Tibial artery (tissue), 4 donors: ENCODE measurements around the gene TGM3.

Experiments used
- DNase-seq, 2 donors: peaks; one replicate each; pipeline ENCODE4 v3.0.0-alpha.2; 2019
- H3K27ac ChIP-seq, 2 donors: fragments of 200-600 bp; sonication (generic) in 1 of 2; 1 replicate in 1 of 2; 2 replicates in 1 of 2; pipeline ENCODE4 v1.5.1; 2018 to 2019; ENCODE audit warnings: mild to moderate bottlenecking in 1 of 2
- H3K27me3 ChIP-seq, 2 donors: fragments of 200-600 bp; sonication (generic) in 1 of 2; one replicate each; pipeline versions ENCODE4 v1.5.1 to v1.6.0; 2016 to 2019
- H3K36me3 ChIP-seq, 3 donors: fragments of 200-600 bp; sonication (generic) in 2 of 3; one replicate each; pipeline ENCODE4 v1.5.1; 2016 to 2019; ENCODE audit warnings: mild to moderate bottlenecking in 2 of 3
- H3K4me1 ChIP-seq, 4 donors: fragments of 200-600 bp; sonication (generic) in 2 of 4; 1 replicate in 3 of 4; 2 replicates in 1 of 4; pipeline ENCODE4 v1.5.1; 2016 to 2019
- H3K4me3 ChIP-seq, 2 donors: fragments of 200-600 bp; sonication (generic) in 1 of 2; 1 replicate in 1 of 2; 2 replicates in 1 of 2; pipeline ENCODE4 v1.5.1; 2018 to 2019; ENCODE audit warnings: mild to moderate bottlenecking in 2 of 2
- H3K9me3 ChIP-seq, 3 donors: fragments of 200-600 bp; sonication (generic) in 1 of 3; one replicate each; pipeline ENCODE4 v1.5.1; 2016 to 2019
- intact Hi-C: fragments of 100-400 bp; cut with DNase I; formaldehyde crosslinking; loops from one replicate; pipeline ENCODE4 v1.15.0; 2023; ENCODE audit warnings: low total_unique reads
- TF ChIP-seq, protein P1 (sequence below), 2 experiments: fragments of 200-600 bp in 1 of 2; fragments of 450-650 bp in 1 of 2; IDR thresholded peaks; one replicate each; pipeline ENCODE4 v1.5.1; 2017 to 2019; ENCODE audit warnings: antibody characterized with exemption in 2 of 2, mild to moderate bottlenecking in 1 of 2, moderate library complexity in 1 of 2

TGM3 gene

GRCh38 chr20:2329286-2329685 is 33.5 kb downstream of the TGM3 start:
- no peaks in the 10 kb centered on the region for H3K4me1 ChIP-seq
- intact Hi-C loops, result no loop called here
- H3K27me3 ChIP-seq, result peaks cover 0 to 4% of the 10 kb centered on the region in 2 donors
- H3K27ac ChIP-seq, result no peak overlapping the region
- DNase-seq, result peak in 1 of 2 donors; percentile 3
- TF ChIP-seq, protein P1, sequence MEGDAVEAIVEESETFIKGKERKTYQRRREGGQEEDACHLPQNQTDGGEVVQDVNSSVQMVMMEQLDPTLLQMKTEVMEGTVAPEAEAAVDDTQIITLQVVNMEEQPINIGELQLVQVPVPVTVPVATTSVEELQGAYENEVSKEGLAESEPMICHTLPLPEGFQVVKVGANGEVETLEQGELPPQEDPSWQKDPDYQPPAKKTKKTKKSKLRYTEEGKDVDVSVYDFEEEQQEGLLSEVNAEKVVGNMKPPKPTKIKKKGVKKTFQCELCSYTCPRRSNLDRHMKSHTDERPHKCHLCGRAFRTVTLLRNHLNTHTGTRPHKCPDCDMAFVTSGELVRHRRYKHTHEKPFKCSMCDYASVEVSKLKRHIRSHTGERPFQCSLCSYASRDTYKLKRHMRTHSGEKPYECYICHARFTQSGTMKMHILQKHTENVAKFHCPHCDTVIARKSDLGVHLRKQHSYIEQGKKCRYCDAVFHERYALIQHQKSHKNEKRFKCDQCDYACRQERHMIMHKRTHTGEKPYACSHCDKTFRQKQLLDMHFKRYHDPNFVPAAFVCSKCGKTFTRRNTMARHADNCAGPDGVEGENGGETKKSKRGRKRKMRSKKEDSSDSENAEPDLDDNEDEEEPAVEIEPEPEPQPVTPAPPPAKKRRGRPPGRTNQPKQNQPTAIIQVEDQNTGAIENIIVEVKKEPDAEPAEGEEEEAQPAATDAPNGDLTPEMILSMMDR (IDR thresholded peaks at IDR 0.05), result no peak
- no peak overlapping the region for H3K4me3 ChIP-seq
- H3K9me3 ChIP-seq, result no peaks in the 10 kb centered on the region
- H3K36me3 ChIP-seq, result no peaks in the 10 kb centered on the region

DNA sequence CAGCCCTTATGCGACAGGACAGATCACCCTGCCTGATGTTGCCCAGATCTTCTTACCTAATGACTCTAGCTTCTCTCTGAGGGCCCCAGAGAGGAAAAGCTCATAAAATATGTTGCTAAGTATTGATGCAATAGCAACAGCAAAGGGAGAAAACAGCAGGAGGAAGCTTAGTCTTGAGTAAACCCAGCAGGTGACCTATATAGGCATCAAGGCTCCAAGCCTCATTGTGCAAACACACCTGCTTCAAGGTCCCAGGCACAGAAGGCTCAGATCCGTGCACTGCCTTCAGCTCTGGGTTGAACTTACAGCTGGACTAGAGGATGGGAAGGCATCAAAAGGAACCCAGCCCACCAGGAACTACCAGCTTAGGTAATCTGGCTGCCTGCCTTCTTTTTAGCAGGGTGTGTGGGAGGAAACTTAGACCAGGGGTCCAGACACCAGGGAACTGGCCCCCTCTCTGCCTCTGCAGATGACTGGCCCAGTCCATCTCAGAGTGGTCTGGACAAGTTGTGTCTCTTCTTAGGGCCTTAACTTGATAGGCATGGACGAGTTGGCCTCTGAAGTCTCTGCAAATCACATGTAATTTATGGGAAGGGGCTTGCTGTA is 34.4 kb downstream of the TGM3 start:
- Histone ChIP-seq H3K27me3 (peaks cover 0 to 6% of the 10 kb centered on the region in 2 donors), H3K4me1 (no peaks in the 10 kb centered on the region), H3K9me3 (no peaks in the 10 kb centered on the region), H3K36me3 (no peaks in the 10 kb centered on the region), H3K27ac (no peak overlapping the region), H3K4me3 (no peak overlapping the region)
- intact Hi-C loops, result no loop called here
- DNase-seq, result peak in 1 of 2 donors; percentile 4
- TF ChIP-seq, protein P1 (IDR thresholded peaks at IDR 0.05), result no peak

DNA sequence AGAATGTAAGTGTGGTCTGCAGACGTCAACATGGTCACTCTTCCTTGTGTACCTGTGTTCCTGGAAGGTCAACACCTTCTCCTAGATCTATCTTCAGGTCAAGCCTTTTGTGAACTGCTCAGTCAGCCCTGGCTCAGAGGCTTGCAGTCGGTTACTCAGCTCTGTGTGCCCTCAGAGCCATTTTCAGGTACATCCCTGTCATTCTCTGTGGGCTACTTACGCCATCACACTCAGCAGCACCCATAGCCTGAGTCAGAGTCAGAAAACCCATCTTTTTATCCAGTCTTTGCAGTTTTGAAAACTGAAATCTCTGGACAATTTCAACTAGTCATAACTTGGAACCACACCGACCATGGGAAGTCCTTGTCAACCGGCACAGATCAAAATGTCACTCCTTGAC is 35.3 kb downstream of the TGM3 start:
- H3K27ac ChIP-seq, result no peak overlapping the region
- H3K9me3 ChIP-seq, result no peaks in the 10 kb centered on the region
- peak in 1 of 2 donors; percentile 5 for DNase-seq
- H3K36me3 ChIP-seq, result no peaks in the 10 kb centered on the region
- intact Hi-C loops, result no loop called here
- H3K4me3 ChIP-seq, result no peak overlapping the region
- peaks cover 0 to 6% of the 10 kb centered on the region in 2 donors for H3K27me3 ChIP-seq
- no peaks in the 10 kb centered on the region for H3K4me1 ChIP-seq
- TF ChIP-seq, protein P1 (IDR thresholded peaks at IDR 0.05), result no peak

DNA sequence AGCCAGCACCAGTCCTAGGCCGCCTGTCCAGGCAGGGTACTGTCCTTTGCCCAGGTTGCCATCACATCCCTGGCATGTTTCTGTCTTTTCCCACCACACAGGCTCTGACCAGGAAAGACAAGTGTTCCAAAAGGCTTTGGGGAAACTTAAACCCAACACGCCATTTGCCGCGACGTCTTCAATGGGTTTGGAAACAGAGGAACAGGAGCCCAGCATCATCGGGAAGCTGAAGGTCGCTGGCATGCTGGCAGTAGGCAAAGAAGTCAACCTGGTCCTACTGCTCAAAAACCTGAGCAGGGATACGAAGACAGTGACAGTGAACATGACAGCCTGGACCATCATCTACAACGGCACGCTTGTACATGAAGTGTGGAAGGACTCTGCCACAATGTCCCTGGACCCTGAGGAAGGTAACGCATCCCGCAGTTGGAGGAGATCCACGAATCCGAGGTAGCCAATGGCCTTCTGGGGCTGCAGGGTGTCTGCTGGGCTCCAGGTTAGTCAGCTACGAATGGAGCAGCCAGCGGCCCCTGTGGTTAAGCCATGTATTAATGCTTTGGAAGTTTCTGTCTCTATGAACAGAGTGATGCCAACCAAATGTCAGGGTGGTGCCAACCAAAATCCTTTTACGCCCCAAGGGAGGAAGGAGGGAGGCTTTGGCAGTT is 36.2 kb downstream of the TGM3 start:
- no peak overlapping the region for H3K27ac ChIP-seq
- no peak overlapping the region for H3K4me3 ChIP-seq
- intact Hi-C loops, result no loop called here
- H3K4me1 ChIP-seq, result no peaks in the 10 kb centered on the region
- no peaks in the 10 kb centered on the region for H3K9me3 ChIP-seq
- peak in 1 of 2 donors; percentile 20 for DNase-seq
- peaks cover 0 to 6% of the 10 kb centered on the region in 2 donors for H3K27me3 ChIP-seq
- TF ChIP-seq, protein P1 (IDR thresholded peaks at IDR 0.05), result no peak
- H3K36me3 ChIP-seq, result no peaks in the 10 kb centered on the region

- Histone ChIP-seq H3K27me3 (peaks cover 0 to 6% of the 10 kb centered on the region in 2 donors), H3K4me3 (no peak overlapping the region), H3K4me1 (no peaks in the 10 kb centered on the region), H3K27ac (no peak overlapping the region), H3K36me3 (no peaks in the 10 kb centered on the region), H3K9me3 (no peaks in the 10 kb centered on the region)
- TF ChIP-seq, protein P1 (IDR thresholded peaks at IDR 0.05), result no peak
- no peak for DNase-seq
- intact Hi-C loops, result no loop called here
Observed at GRCh38 chr20:2332711-2333110, 36.9 kb downstream of the TGM3 start.
